Activated CD8-positive, alpha-beta memory T cell treated with anti-CD3 and anti-CD28 coated beads, Interleukin-2, amount 10 ng/mL, durations not matched to agents 7 days and 5 days (primary cell): Measurements from ENCODE around the gene PRKCE. TPM values are rescaled to one million over a fixed set of nuclear protein-coding genes. Genes with fewer than 3 reads are reported as not detected.
A peak's percentile ranks its signal among the peaks of the same experiment; 100 is the strongest.

Experiments
- ATAC-seq: fragments of 150-1000 bp; cut with Tn5 transposase; one replicate; pipeline ENCODE4 v1.10.0; 2021; ENCODE audit warnings: moderate library complexity
- CTCF ChIA-PET: fragments of 350-600 bp; sonication (Branson Sonifier 250); formaldehyde crosslinking; loops from one replicate; lab custom pipeline; 2021; ENCODE audit warnings: antibody characterized with exemption; lab: Charles Lee
- DNase-seq: peaks from one replicate; pipeline ENCODE4 v3.0.0-alpha.2; 2020
- H3K27ac Mint-ChIP-seq: one replicate; pipeline ENCODE4 v1.8.0; 2021; ENCODE audit warnings: mild to moderate bottlenecking, mixed read lengths
- H3K27me3 Mint-ChIP-seq: one replicate; pipeline ENCODE4 v1.8.0; 2021; ENCODE audit warnings: mixed read lengths
- H3K36me3 Mint-ChIP-seq: one replicate; pipeline ENCODE4 v1.8.0; 2021; ENCODE audit warnings: mild to moderate bottlenecking, mixed read lengths
- H3K4me1 Mint-ChIP-seq: one replicate; pipeline ENCODE4 v1.8.0; 2021; ENCODE audit warnings: mixed read lengths
- H3K4me3 Mint-ChIP-seq: one replicate; pipeline ENCODE4 v1.8.0; 2021; ENCODE audit warnings: mild to moderate bottlenecking, moderate library complexity, mixed read lengths
- H3K9me3 Mint-ChIP-seq: one replicate; pipeline ENCODE4 v1.8.0; 2022; ENCODE audit warnings: low read depth, mixed read lengths
- total RNA-seq, 2 experiments: library from RNA; stranded (reverse); gene quantifications; one replicate each; pipeline ENCODE4 v1.2.3, GENCODE V29; 2021

The PRKCE gene
- total RNA-seq, 2 experiments from 2014 or later: 16.7 to 39.2 TPM

- no peak overlapping the region for H3K4me3 Mint-ChIP-seq
- ATAC-seq (no peak), DNase-seq (no peak)
- H3K4me1 Mint-ChIP-seq: peaks cover 64% of the 10 kb centered on the region
- peaks cover 18% of the 10 kb centered on the region for H3K36me3 Mint-ChIP-seq
- H3K27me3 Mint-ChIP-seq: peaks cover 36% of the 10 kb centered on the region
- peaks cover 2% of the 10 kb centered on the region for H3K9me3 Mint-ChIP-seq
- no peak overlapping the region for H3K27ac Mint-ChIP-seq
- CTCF ChIA-PET: interaction anchor here (1.2 to 1.7 kb wide), 4 partner anchors 10 to 164 kb away, joined by 3 to 5 read pairs (median 4); no protein-coding TSS in a partner anchor
These were observed 575.1 kb downstream of the PRKCE start for GRCh38 chr2:46226620-46227019.

- CTCF ChIA-PET: interaction anchor here (1.2 to 1.7 kb wide), 5 partner anchors 10 to 164 kb away, joined by 3 to 5 read pairs (median 4); partner anchors contain the start of gene EPAS1
These were observed 575.5 kb downstream of the PRKCE start for GRCh38 chr2:46227022-46227421.

GRCh38 chr2:46227674-46228289 lies 576.3 kb downstream of the PRKCE start:
- no peak for DNase-seq
- ATAC-seq: no peak
- Mint-ChIP-seq H3K9me3 (peaks cover 2% of the 10 kb centered on the region), H3K27ac (no peak overlapping the region), H3K36me3 (peaks cover 14% of the 10 kb centered on the region), H3K27me3 (peaks cover 27% of the 10 kb centered on the region), H3K4me1 (peaks cover 66% of the 10 kb centered on the region), H3K4me3 (no peak overlapping the region)
- CTCF ChIA-PET: interaction anchor here (1.2 to 1.7 kb wide), 5 partner anchors 9 to 165 kb away, joined by 3 to 5 read pairs (median 4); partner anchors contain the start of gene EPAS1

More at GRCh38 chr2:46227022-46227421, 575.5 kb downstream of the PRKCE start:
- H3K36me3 Mint-ChIP-seq: peaks cover 15% of the 10 kb centered on the region
- peaks cover 32% of the 10 kb centered on the region for H3K27me3 Mint-ChIP-seq
- no peak overlapping the region for H3K27ac Mint-ChIP-seq
- peaks cover 2% of the 10 kb centered on the region for H3K9me3 Mint-ChIP-seq
- no peak for ATAC-seq
- peaks cover 68% of the 10 kb centered on the region for H3K4me1 Mint-ChIP-seq
- no peak overlapping the region for H3K4me3 Mint-ChIP-seq
- DNase-seq: no peak

GRCh38 chr2:46229134-46230063 lies 577.9 kb downstream of the PRKCE start:
- Mint-ChIP-seq H3K9me3 (no peaks in the 10 kb centered on the region), H3K36me3 (peaks cover 8% of the 10 kb centered on the region)

GRCh38 chr2:46230115-46230571 lies 578.7 kb downstream of the PRKCE start:
- H3K4me1 Mint-ChIP-seq: peaks cover 43% of the 10 kb centered on the region
- CTCF ChIA-PET: interaction anchor here (0.6 to 2.1 kb wide), 16 partner anchors 9 to 219 kb away, joined by 3 to 13 read pairs (median 5); no protein-coding TSS in a partner anchor
- H3K4me3 Mint-ChIP-seq: peak overlapping the region; percentile 49
- DNase-seq (peak; percentile 70), ATAC-seq (peak; percentile 63)
- H3K27ac Mint-ChIP-seq: peak overlapping the region; percentile 93
- no peaks in the 10 kb centered on the region for H3K9me3 Mint-ChIP-seq
- peaks cover 14% of the 10 kb centered on the region for H3K27me3 Mint-ChIP-seq
- H3K36me3 Mint-ChIP-seq: peaks cover 4% of the 10 kb centered on the region

More at GRCh38 chr2:46229134-46230063, 577.9 kb downstream of the PRKCE start:
- DNase-seq: peak; percentile 75
- Mint-ChIP-seq H3K27me3 (peaks cover 18% of the 10 kb centered on the region), H3K4me1 (peaks cover 50% of the 10 kb centered on the region), H3K4me3 (peak overlapping the region; percentile 49), H3K27ac (peak overlapping the region; percentile 93)
- ATAC-seq: peak; percentile 85
- CTCF ChIA-PET: interaction anchor here (0.6 to 2.1 kb wide), 19 partner anchors 10 to 218 kb away, joined by 3 to 13 read pairs (median 4); no protein-coding TSS in a partner anchor

- Mint-ChIP-seq H3K4me3 (no peak overlapping the region), H3K27ac (peak overlapping the region; percentile 93), H3K36me3 (no peaks in the 10 kb centered on the region), H3K4me1 (peaks cover 42% of the 10 kb centered on the region), H3K9me3 (no peaks in the 10 kb centered on the region), H3K27me3 (peaks cover 12% of the 10 kb centered on the region)
- ATAC-seq (no peak), DNase-seq (no peak)
- CTCF ChIA-PET: interaction anchor here (0.5 to 2.1 kb wide), 14 partner anchors 9 to 345 kb away, joined by 3 to 13 read pairs (median 5); no protein-coding TSS in a partner anchor
These were observed 579.4 kb downstream of the PRKCE start for GRCh38 chr2:46230677-46231425.

GRCh38 chr2:46231721-46232120 lies 580.2 kb downstream of the PRKCE start:
- DNase-seq (no peak), ATAC-seq (no peak)
- Mint-ChIP-seq H3K36me3 (no peaks in the 10 kb centered on the region), H3K27ac (no peak overlapping the region), H3K9me3 (no peaks in the 10 kb centered on the region), H3K4me1 (peaks cover 47% of the 10 kb centered on the region), H3K27me3 (peaks cover 4% of the 10 kb centered on the region), H3K4me3 (no peak overlapping the region)
- CTCF ChIA-PET: interaction anchor here (0.7 to 1.6 kb wide), 6 partner anchors 15 to 132 kb away, joined by 3 read pairs; no protein-coding TSS in a partner anchor

GRCh38 chr2:46232860-46233259 lies 581.4 kb downstream of the PRKCE start:
- Mint-ChIP-seq H3K27ac (no peak overlapping the region), H3K9me3 (no peaks in the 10 kb centered on the region), H3K4me1 (peaks cover 56% of the 10 kb centered on the region), H3K27me3 (no peaks in the 10 kb centered on the region), H3K4me3 (no peak overlapping the region), H3K36me3 (no peaks in the 10 kb centered on the region)
- CTCF ChIA-PET: interaction anchor here (0.6 to 1.5 kb wide), 2 partner anchors 20 to 24 kb away, joined by 3 read pairs; no protein-coding TSS in a partner anchor
- ATAC-seq (no peak), DNase-seq (no peak)

GRCh38 chr2:46236006-46236875 lies 584.8 kb downstream of the PRKCE start:
- H3K4me1 Mint-ChIP-seq: peaks cover 59% of the 10 kb centered on the region
- H3K4me3 Mint-ChIP-seq: no peak overlapping the region
- peak overlapping the region; percentile 39 for H3K27ac Mint-ChIP-seq
- no peaks in the 10 kb centered on the region for H3K9me3 Mint-ChIP-seq
- peaks cover 4% of the 10 kb centered on the region for H3K36me3 Mint-ChIP-seq
- H3K27me3 Mint-ChIP-seq: no peaks in the 10 kb centered on the region
- peak; percentile 65 for DNase-seq
- ATAC-seq: peak; percentile 22
- CTCF ChIA-PET: interaction anchor here (1.0 to 1.6 kb wide), 5 partner anchors 9 to 143 kb away, joined by 3 to 4 read pairs (median 3); no protein-coding TSS in a partner anchor

GRCh38 chr2:46236876-46237859 lies 585.7 kb downstream of the PRKCE start:
- CTCF ChIA-PET: interaction anchor here (1.0 to 1.6 kb wide), 6 partner anchors 10 to 142 kb away, joined by 3 to 4 read pairs (median 3); no protein-coding TSS in a partner anchor

More at GRCh38 chr2:46236876-46237859, 585.7 kb downstream of the PRKCE start:
- no peak overlapping the region for H3K4me3 Mint-ChIP-seq
- DNase-seq (no peak), ATAC-seq (no peak)
- H3K27ac Mint-ChIP-seq: peak overlapping the region; percentile 39
- peaks cover 4% of the 10 kb centered on the region for H3K36me3 Mint-ChIP-seq
- no peaks in the 10 kb centered on the region for H3K27me3 Mint-ChIP-seq
- peaks cover 56% of the 10 kb centered on the region for H3K4me1 Mint-ChIP-seq
- H3K9me3 Mint-ChIP-seq: no peaks in the 10 kb centered on the region
